Middle frontal gyrus (tissue), 1 donor: ENCODE results near the gene RAD51B.

Source experiments
- DNase-seq: peaks from one replicate; pipeline ENCODE4 v3.0.0-alpha.2; 2015; ENCODE audit warnings: low spot score; ENCODE audit errors: extremely low spot score

The RAD51B gene

GRCh38 chr14:67833403-67833802 lies 13.8 kb downstream of the RAD51B start:
- DNase-seq, result no peak

GRCh38 chr14:67835596-67835995 lies 16.0 kb downstream of the RAD51B start:
- no peak for DNase-seq

DNA sequence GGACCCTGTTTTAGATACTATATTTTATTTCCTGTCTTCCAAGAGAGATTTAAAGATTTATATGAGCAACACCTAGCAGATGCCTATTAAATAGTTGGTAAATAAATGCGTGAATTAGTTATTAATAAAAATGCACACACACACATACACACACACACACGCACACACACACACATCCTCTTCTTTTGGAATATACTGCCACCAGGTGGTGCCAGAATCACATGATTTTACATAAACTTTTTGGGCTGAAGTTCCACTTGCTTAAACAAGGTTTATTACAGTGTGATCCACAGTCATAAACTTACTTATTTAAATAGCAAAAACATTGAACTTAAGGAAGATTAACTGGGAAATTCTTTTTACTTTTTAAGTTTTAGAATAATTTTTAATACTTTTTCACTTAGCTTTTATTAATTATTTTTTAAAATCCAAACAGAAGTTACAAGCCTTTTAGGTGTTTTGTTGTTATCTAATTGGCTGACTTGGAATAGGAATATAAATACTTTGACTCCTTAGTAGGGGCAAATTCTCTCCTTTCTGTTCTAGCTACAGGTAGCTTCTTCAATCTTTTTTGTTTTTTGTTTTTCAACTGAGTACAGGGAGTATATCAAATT lies 17.5 kb downstream of the RAD51B start:
- DNase-seq, result no peak

DNA sequence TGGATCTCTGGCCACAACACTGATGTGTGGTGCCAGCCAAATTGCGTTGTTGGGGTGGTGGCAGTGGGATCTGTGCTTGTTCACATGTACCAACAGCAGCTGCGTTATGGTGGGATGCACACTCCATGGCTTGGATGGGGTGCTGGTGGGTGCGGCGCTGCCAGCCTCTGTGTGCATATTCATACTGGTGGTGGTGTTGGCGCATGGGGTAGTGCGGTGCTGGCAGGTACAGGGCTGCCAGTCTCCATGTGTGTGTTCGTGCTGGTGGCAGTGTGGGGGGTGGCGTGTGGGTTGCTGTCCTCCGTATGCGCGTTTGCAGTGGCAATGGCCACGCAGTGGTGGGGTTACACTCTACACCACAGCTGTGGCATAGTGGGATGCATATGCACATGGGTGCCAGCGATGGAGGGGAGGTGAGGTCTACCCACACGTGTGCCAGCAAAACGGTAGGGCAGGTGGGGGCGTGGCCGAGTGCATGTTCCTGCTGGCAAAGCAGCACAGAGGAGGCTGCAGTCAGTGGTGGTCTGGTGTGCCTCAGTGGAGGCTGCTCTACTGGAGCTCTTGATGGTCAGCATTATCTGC lies 26.5 kb downstream of the RAD51B start:
- no peak for DNase-seq

GRCh38 chr14:67850066-67850830 lies 30.7 kb downstream of the RAD51B start:
- no peak for DNase-seq

- DNase-seq, result no peak
These were observed 32.3 kb downstream of the RAD51B start for GRCh38 chr14:67851785-67852410.

GRCh38 chr14:67852926-67853604 lies 33.5 kb downstream of the RAD51B start:
- DNase-seq, result no peak

DNA sequence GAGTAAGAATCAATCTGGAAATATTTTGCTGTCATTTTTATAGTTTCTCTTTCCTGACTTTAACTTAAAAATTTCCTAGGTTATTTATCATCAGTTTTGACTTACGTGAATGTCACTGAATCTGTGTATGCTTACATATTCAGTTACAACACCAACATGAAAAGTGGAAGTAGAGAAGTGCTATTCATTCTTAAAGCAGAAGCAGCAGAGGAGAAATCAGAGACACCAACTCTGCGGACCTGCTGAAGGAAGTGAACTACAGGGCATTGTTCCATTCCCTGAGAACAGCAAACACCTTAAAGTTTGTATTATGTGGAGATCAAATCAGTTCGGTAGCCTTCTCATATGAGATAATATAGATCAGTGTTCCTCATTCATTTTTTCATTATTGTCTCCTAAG lies 34.1 kb downstream of the RAD51B start:
- no peak for DNase-seq

- no peak for DNase-seq
These were observed 37.2 kb downstream of the RAD51B start for GRCh38 chr14:67856827-67857226.

- no peak for DNase-seq
These were observed 38.3 kb downstream of the RAD51B start for GRCh38 chr14:67857778-67858350.

GRCh38 chr14:67859169-67859749 lies 39.7 kb downstream of the RAD51B start:
- no peak for DNase-seq

- no peak for DNase-seq
These were observed 43.6 kb downstream of the RAD51B start for GRCh38 chr14:67863223-67863622.

DNA sequence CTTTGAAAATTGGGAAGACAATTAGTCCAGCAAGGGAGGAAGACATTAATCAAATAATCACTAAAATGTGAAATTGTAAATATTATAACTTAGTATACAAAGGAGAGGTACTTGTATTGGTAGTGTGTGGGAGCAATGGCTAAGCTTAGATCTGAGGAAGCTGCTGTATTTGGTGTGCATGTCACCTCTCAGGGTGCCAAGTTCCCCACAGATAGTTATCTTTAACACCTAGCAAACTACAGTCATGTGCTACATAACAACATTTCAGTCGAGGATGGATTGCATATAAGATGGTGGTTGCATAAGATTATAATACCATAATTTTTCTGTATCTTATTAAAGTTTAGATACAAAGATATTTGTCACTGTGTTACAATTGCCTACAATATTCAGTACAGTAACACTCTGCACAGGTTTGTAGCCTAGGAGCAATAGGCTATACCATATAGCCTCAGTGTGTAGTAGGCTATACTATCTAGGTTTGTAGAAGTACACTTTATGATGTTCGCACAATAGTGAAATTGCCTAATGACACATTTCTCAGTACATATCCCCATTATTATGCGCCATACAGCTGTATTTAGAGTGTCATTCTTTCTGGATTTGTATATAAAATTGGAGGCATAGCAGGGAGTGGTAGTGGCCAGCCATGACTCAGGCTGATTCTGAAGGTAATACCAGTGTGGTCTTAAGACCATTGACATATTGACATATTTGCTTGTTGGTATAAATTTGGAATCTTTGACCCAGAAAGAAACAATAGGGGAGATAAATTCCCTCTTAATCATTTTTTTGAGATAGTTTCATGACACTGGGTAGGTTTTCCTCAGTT lies 55.8 kb downstream of the RAD51B start:
- DNase-seq, result no peak

GRCh38 chr14:67879026-67879425 lies 59.4 kb downstream of the RAD51B start:
- no peak for DNase-seq

GRCh38 chr14:67881225-67881624 lies 61.6 kb downstream of the RAD51B start:
- no peak for DNase-seq

DNA sequence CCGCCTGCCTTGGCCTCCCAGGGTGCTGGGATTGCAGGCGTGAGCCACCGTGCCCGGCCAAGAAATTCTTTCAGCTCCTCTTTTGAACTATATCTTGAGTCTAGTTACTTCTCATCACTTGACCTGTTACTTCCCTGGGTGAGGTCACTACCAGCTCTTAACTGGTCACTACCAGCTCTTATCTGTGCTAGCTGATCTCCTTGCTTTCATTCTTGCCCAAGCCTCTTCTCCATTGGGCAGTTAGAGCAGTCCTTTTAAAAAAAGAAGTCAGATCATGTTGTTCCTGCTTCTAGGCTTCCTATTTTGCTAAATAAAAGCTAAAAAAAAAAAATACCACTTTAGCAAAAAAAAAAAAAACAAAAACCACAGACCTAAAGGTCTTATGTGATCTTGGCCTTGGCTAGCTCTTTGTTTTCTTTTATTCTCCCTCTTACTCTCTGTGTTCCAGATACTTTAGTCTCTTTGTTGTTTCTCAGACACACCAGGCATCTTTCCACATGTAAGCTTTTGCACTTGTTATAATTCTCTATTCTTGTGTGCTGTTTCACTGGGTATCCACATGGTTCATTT lies 63.5 kb downstream of the RAD51B start:
- no peak for DNase-seq

- DNase-seq, result no peak
These were observed 64.1 kb downstream of the RAD51B start for GRCh38 chr14:67883717-67884116.

DNA sequence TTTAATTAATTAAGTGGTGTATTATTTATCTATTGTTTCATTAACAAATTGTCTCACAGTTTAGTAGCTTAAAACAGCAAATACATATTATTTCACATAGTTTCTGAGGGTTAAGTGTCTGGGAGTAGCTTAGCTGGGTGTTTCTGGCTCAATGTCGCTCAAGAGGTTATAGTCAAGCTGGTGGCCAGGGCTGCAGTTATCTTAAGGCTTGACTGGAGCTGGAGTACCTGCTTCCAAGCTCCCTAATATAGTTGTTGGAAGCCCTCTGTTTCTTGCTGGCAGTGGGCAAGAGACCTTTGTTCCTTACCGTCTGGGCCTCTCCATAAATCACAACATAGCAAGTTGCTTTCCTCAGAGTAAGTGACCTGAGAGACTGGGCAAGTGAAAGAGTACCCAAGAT lies 66.6 kb downstream of the RAD51B start:
- DNase-seq, result no peak

DNA sequence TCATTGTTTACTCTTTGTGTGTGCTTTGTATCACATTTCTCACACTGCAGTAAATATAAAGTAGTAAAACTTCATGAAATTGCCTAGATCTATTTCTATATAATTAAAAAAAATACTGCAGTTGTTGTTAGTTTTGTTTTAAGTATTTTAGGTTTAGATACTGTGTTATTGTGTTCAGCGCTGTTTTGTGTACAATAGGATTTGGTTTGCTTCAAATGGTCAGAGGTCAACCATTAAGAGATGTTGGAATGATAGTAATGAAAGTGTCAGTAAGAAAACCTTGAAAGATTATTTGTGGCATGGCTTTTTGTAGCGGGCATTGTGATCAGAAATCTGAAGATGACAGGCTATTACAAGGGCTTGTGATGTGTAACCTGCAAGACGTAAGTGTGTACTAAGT lies 67.9 kb downstream of the RAD51B start:
- DNase-seq, result no peak

- DNase-seq, result no peak
These were observed 69.9 kb downstream of the RAD51B start for GRCh38 chr14:67889455-67889854.
